ENCODE data around the gene MRPL55. TPM values are rescaled to one million over a fixed set of nuclear protein-coding genes. Genes with fewer than 3 reads are reported as not detected.

Gene MRPL55
- polyA plus RNA-seq, 1 donor (not counting 4 experiments of a cell fraction or from before 2014, with no cell fraction given): 28.4 TPM

GRCh38 chr1:228094432-228095016, 14.6 kb downstream of the MRPL55 start:
- Histone ChIP-seq H3K27me3 (ENCODE audit: control insufficient read depth, extremely low read depth, insufficient read depth, low read length) (no peaks in the 10 kb centered on the region), H3K4me2 (ENCODE audit: control insufficient read depth, extremely low read depth, insufficient read depth, low read depth, low read length) (no peak overlapping the region), H3K9me3 (ENCODE audit: control insufficient read depth, low read depth, low read length) (peaks cover 5% of the 10 kb centered on the region), H3K36me3 (ENCODE audit: control insufficient read depth in 2 of 2, extremely low read depth in 1 of 2, insufficient read depth in 2 of 2, low read length in 2 of 2) (peaks cover 24 to 53% of the 10 kb centered on the region in 2 experiments), H3K27ac (ENCODE audit: control insufficient read depth, insufficient read depth, low read length) (no peak overlapping the region), H3K9ac (ENCODE audit: control insufficient read depth, extremely low read depth, insufficient read depth, low read length) (no peak overlapping the region), H3K4me1 (ENCODE audit: control insufficient read depth, extremely low read depth, insufficient read depth, low read length) (peaks cover 32% of the 10 kb centered on the region), H3K79me2 (ENCODE audit: control insufficient read depth, insufficient read depth, low read length) (peaks cover 98% of the 10 kb centered on the region), H3K9me1 (ENCODE audit: control insufficient read depth, extremely low read depth, insufficient read depth, low read length) (peaks cover 8% of the 10 kb centered on the region), H3K4me3 (ENCODE audit: control insufficient read depth in 2 of 3, extremely low read depth in 1 of 3, insufficient read depth in 2 of 3, low read depth in 1 of 3, low read length in 3 of 3) (no peak overlapping the region), H2AFZ (ENCODE audit: control insufficient read depth, low read length) (no peak overlapping the region), H4K20me1 (ENCODE audit: control insufficient read depth, extremely low read depth, insufficient read depth, low read length) (peaks cover 90% of the 10 kb centered on the region)
- TF ChIP-seq EZH2 (IDR thresholded peaks at IDR 0.05; ENCODE audit: low read length) (no peak), CTCF (optimal IDR thresholded peaks at IDR 0.05 in 1 of 3, IDR thresholded peaks at IDR 0.05 in 1 of 3, conservative IDR thresholded peaks at IDR 0.05 in 1 of 3; ENCODE audit: extremely low read depth in 1 of 3, insufficient read depth in 2 of 3, low read length in 3 of 3) (no peak)
- no peak for FAIRE-seq
- dilution Hi-C loops (cut with MboI; ENCODE audit: extremely low pct_ligation_motif_present, low sequenced_read_pairs): no loop called here
- DNase-seq (ENCODE audit: low read depth, low spot score): no peak

GRCh38 chr1:228093050-228093906, 15.8 kb downstream of the MRPL55 start:
- FAIRE-seq: no peak
- H3K4me1 ChIP-seq (ENCODE audit: control insufficient read depth, extremely low read depth, insufficient read depth, low read length): peaks cover 44% of the 10 kb centered on the region
- DNase-seq (ENCODE audit: low read depth, low spot score): no peak

More at GRCh38 chr1:228093050-228093906, 15.8 kb downstream of the MRPL55 start:
- H3K9me3 ChIP-seq (ENCODE audit: control insufficient read depth, low read depth, low read length): peaks cover 5% of the 10 kb centered on the region
- peaks cover 94% of the 10 kb centered on the region for H4K20me1 ChIP-seq (ENCODE audit: control insufficient read depth, extremely low read depth, insufficient read depth, low read length)
- dilution Hi-C loops (cut with MboI; ENCODE audit: extremely low pct_ligation_motif_present, low sequenced_read_pairs): no loop called here
- no peaks in the 10 kb centered on the region for H3K27me3 ChIP-seq (ENCODE audit: control insufficient read depth, extremely low read depth, insufficient read depth, low read length)
- H3K9me1 ChIP-seq (ENCODE audit: control insufficient read depth, extremely low read depth, insufficient read depth, low read length): peaks cover 8% of the 10 kb centered on the region
- no peak overlapping the region for H3K9ac ChIP-seq (ENCODE audit: control insufficient read depth, extremely low read depth, insufficient read depth, low read length)
- H3K79me2 ChIP-seq (ENCODE audit: control insufficient read depth, insufficient read depth, low read length): peaks cover 100% of the 10 kb centered on the region
- peak overlapping the region; percentile 31 for H3K4me2 ChIP-seq (ENCODE audit: control insufficient read depth, extremely low read depth, insufficient read depth, low read depth, low read length)
- TF ChIP-seq EZH2 (IDR thresholded peaks at IDR 0.05; ENCODE audit: low read length): no peak
- H3K4me3 ChIP-seq (ENCODE audit: control insufficient read depth in 2 of 3, extremely low read depth in 1 of 3, insufficient read depth in 2 of 3, low read depth in 1 of 3, low read length in 3 of 3): no peak overlapping the region
- peaks cover 22 to 58% of the 10 kb centered on the region in 2 experiments for H3K36me3 ChIP-seq (ENCODE audit: control insufficient read depth in 2 of 2, extremely low read depth in 1 of 2, insufficient read depth in 2 of 2, low read length in 2 of 2)
- H3K27ac ChIP-seq (ENCODE audit: control insufficient read depth, insufficient read depth, low read length): no peak overlapping the region
- no peak overlapping the region for H2AFZ ChIP-seq (ENCODE audit: control insufficient read depth, low read length)

All from keratinocyte (primary cell).